GM21528 (cell line): ENCODE results near the gene CALU.

Experiments used
- ATAC-seq: cut with Tn5 transposase; IDR thresholded peaks from one replicate; pipeline ENCODE4 v1.9.1; 2021; ENCODE audit warnings: mild to moderate bottlenecking, moderate library complexity; ENCODE audit not compliant: unreplicated experiment, low FRiP score

CALU gene

DNA sequence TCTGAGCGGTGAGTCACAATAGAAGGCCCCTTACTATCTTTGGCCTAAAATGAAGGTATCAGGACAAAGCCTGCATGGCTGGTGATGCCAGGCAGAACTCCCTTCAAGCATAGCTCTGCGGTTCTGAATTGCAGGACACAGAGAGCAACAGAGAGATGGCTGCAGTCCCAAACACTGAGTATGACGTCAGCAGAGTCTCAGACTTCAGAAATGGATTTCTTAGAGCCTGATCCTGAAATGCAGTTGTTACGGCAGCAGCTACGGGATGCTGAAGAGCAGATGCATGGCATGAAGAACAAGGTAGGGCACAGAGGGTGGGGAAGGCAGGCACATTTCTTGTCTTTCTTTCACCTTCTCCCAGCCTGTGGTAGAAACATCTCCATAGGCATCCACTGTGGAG, 66.1 kb downstream of the CALU start:
- ATAC-seq = no peak

DNA sequence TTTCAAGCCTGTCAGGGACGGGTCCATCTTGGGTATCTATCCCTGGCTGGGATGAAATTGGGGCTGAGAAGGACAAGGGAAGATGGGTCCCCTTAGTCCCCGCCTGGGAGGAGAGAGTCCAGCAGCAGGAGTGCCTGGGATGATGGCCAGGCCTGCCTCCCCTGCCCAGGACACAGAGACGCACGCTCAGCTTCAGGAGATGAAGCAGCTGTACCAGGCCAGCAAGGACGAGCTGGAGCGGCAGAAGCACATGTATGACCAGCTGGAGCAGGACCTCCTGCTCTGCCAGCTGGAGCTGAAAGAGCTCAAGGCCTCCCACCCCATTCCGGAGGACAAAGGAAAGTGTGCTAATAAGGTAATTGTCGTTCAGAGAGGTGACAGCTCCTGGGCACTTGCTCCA, 68.0 kb downstream of the CALU start:
- ATAC-seq = no peak

DNA sequence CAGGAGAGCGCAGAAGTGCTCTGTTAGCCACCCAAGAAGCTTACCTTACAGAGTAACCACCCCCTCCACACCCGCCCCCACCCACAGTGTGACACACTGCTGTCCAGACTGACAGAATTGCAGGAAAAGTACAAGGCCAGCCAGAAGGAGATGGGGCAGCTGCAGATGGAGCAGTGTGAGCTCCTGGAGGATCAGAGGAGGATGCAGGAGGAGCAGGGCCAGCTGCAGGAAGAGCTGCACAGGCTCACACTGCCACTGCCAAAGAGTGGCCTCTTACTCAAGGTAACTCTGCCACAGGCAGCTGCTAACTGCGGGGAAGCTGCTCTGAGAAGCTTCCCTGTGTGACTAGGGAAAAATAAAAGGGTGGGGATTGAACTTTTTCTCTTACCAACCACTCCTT, 70.2 kb downstream of the CALU start:
- no peak for ATAC-seq

DNA sequence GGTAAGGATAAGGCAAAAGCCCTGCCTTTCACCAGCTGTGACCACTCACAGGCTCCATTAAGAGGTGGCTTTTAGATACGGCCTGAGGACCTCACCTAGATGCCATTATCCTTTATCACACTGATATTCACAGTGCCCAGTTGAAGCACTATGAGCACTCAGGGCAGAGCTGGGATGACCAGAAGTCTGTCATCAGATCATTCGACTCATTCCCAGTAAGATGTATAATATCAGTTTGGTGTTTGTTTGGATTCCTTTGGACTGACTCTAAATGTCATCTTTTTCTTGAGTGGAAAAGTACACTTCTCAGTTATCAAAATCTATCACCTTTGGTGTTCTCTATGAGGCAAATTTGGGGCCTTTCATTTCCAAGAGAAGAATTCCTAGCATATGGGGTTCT, 71.3 kb downstream of the CALU start:
- no peak for ATAC-seq

DNA sequence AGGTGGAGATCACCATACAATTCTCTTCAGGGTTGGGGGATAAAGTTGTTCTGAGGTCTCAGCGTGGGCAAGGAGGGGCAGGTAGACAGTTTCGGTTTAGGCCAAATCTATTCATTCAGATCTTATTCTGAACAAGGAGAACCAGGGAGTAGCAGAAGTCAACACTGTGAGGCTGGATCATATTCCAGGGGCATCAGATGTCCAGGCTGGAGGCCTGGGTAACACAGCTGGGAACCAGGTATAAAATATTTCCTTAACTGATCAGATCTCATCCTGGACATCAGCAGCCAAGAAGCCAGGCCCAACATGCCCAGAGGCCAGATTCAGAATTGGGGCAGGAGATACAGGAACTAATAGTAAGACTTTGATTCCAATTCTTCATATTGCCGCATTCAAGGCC, 71.8 kb downstream of the CALU start:
- ATAC-seq = no peak

DNA sequence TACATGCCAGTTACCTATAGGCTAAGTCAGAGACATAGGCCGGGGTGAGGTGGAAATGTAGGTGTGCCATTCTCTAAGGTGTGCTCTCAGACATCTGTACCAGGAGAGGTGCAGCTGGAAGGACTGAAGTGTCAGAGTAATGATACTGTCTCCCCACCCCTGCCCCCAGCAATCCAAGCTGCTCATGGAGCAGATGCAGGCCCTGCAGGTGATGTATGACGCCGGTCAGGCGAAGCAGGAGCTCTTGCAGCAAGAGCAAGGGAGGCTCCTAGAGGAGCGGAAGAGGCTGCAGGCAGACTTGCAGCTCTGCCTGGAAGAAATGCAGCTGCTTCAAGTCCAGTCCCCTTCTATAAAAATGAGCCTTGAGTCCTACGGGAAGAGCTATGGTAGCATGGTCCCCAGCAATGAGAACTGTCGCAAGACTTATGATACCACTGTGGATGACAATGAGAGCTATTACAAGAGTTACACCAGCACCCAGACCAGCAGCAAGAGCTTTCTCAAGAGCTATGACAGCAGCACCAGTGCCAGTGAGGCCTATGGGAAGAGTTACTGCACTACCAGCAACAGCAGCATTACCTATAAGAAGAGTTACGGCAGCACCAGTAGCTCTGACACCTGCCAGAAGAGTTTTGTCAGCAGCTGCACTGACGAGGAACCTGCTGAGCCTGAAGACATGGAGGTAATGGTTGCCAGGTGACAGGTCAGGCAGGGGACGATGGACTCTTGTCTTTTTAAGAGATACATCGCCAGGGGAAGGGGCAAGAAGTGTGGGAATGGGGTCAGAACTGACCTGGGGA, 72.7 kb downstream of the CALU start:
- no peak for ATAC-seq

DNA sequence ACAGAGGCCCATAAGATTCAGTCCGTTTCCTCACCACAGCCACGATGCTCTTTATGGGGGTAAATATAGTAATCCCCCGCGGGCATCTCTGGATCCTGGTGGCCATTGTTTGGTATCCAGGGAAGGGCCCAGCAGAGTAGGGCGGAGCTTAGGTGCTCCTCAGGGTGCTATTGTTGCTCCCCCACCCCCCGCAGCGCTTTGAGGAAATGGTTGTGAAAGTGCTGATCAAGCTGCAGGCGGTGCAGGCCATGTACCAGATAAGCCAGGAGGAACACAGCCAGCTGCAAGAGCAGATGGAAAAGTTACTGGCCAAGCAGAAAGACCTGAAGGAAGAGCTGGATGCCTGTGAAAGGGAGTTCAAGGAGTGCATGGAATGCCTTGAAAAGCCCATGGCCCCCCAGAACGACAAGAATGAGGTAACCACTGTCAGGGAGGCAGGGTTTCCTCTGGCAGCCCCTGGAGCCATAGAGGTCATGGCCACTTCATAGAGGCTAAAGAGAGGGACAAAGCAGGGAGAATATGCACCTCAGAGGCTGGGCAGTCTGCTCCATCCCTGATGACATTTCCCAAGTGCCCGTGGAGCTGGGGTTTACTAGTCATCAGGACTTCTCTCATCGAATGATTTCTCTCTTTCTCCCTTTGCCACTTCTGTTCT, 73.5 kb downstream of the CALU start:
- ATAC-seq = no peak

DNA sequence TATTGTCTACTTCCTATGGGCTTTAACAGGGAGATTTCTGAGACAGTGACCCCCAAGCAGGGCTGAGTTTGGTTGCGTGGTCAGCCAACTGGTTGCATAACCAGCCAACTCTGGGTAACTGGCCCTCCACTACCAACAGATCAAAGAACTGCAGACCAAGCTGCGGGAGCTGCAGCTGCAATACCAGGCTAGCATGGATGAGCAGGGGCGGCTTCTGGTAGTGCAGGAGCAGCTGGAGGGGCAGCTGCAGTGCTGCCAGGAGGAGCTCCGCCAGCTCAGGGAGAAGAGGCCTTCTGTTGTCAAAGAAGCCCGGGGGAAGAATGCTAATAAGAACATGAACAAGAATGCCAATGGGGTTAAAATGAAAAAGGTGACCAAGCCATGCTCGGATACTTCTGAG, 75.3 kb downstream of the CALU start:
- no peak for ATAC-seq

DNA sequence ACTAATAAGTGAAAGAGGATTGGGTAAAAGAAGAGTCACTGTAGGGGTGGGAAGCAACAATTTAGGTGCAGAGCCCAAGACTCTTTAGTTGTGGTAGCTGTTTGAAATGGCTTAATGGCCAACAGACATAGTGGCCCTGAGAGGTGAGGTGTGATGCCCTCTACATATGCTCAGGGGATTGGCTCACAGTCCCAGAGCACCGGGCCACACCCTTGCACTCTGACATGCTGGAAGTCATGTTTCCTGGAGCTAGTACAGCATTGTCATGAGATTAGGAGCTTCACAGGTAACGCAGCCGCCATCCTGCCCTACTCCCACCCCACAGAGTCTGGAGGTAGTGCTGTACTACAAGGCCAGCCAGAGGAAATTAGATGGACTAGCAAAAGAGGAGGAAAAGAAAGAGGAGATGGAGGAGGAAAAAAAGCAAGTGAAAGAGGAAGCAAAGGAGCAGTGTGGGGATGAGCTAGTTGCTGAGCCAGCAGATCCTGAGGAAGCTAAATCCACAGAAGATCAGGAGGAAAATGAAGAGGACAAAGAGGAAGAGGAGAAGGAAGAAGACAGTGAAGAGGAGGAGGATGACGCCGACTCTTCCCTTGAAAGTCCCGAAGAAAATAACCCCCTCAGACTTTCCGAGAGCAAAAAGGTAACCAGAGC, 76.3 kb downstream of the CALU start:
- no peak for ATAC-seq

DNA sequence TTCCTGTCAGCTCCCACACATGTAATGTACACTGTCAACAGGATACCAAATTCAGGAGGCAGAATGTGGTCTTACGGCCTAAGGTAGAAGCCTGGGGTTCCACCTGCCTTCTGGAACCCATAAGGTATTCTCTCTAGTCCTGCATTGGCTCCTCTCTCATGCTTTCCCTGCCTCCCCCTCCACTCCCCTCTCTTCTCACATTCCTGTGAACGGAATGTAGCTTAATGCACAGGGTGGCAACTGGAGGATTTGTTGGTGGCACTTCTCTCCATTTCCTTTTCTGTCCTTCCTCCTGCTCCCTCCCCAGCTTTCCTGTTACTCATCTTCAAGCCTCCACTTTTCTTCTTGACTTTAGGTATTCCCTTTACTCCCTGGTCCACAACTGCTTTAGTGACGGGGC, 79.5 kb downstream of the CALU start:
- ATAC-seq = no peak
